CD4-positive, alpha-beta memory T cell (primary cell): ENCODE results near the gene OR1S2. TPM values are rescaled to one million over a fixed set of nuclear protein-coding genes. Genes with fewer than 3 reads are reported as not detected.

Experiments
- CTCF ChIA-PET: fragments of 350-600 bp; sonication (Branson Sonifier 250); formaldehyde crosslinking; loops from one replicate; lab custom pipeline; 2021; ENCODE audit warnings: inconsistent platforms; ENCODE audit not compliant: partially characterized antibody; lab: Charles Lee
- POLR2A ChIA-PET: fragments of 350-600 bp; sonication (Branson Sonifier 250); formaldehyde crosslinking; loops from one replicate; lab custom pipeline; 2021; ENCODE audit not compliant: partially characterized antibody; lab: Charles Lee
- DNase-seq, 5 donors: peaks; one replicate each; pipeline versions ENCODE4 v3.0.0 to v3.0.0-alpha.2; 2020 to 2022; ENCODE audit warnings: mixed read lengths in 1 of 5
- H3K27ac ChIP-seq: one replicate; pipeline ENCODE4 v1.7.0; 2013; ENCODE audit warnings: low read depth, low read length
- H3K27me3 ChIP-seq: 2 replicates; pipeline ENCODE4 v1.7.0; 2013; ENCODE audit warnings: mild to moderate bottlenecking, low read length, moderate library complexity; ENCODE audit not compliant: insufficient read depth
- H3K36me3 ChIP-seq: 2 replicates; pipeline ENCODE4 v1.7.0; 2013; ENCODE audit warnings: mild to moderate bottlenecking, low read length, moderate library complexity; ENCODE audit not compliant: insufficient read depth
- H3K4me1 ChIP-seq: 2 replicates; pipeline ENCODE4 v1.7.0; 2013; ENCODE audit warnings: mild to moderate bottlenecking, low read length, moderate library complexity; ENCODE audit not compliant: insufficient read depth
- H3K4me3 ChIP-seq, 2 donors: one replicate each; pipeline ENCODE4 v1.7.0; 2013; ENCODE audit warnings: low read length in 2 of 2, mild to moderate bottlenecking in 1 of 2
- H3K9me3 ChIP-seq, 2 donors: one replicate each; pipeline ENCODE4 v1.7.0; 2013; ENCODE audit warnings: low read length in 2 of 2, control low read depth in 1 of 2; ENCODE audit not compliant: control insufficient read depth in 1 of 2
- H3K27ac Mint-ChIP-seq, 7 donors: one replicate each; pipeline ENCODE4 v1.8.0; 2020 to 2021; ENCODE audit warnings: mixed read lengths in 7 of 7, mild to moderate bottlenecking in 6 of 7, inconsistent platforms in 3 of 7, moderate library complexity in 3 of 7
- H3K27me3 Mint-ChIP-seq, 2 donors: one replicate each; pipeline ENCODE4 v1.8.0; 2020 to 2021; ENCODE audit warnings: mixed read lengths in 2 of 2
- H3K36me3 Mint-ChIP-seq, 2 donors: one replicate each; pipeline ENCODE4 v1.8.0; 2020 to 2021; ENCODE audit warnings: mixed read lengths in 2 of 2, inconsistent platforms in 1 of 2, mild to moderate bottlenecking in 1 of 2
- H3K4me1 Mint-ChIP-seq, 4 donors: one replicate each; pipeline ENCODE4 v1.8.0; 2020 to 2021; ENCODE audit warnings: mixed read lengths in 4 of 4, mild to moderate bottlenecking in 1 of 4
- H3K4me3 Mint-ChIP-seq, 8 donors: one replicate each; pipeline ENCODE4 v1.8.0; 2020 to 2021; ENCODE audit warnings: mixed read lengths in 8 of 8, mild to moderate bottlenecking in 7 of 8, moderate library complexity in 6 of 8, inconsistent platforms in 3 of 8
- H3K9me3 Mint-ChIP-seq, 8 donors: one replicate each; pipeline ENCODE4 v1.8.0; 2020 to 2021; ENCODE audit warnings: mixed read lengths in 8 of 8, mild to moderate bottlenecking in 5 of 8, inconsistent platforms in 3 of 8, moderate library complexity in 1 of 8
- intact Hi-C: fragments of 100-400 bp; cut with micrococcal nuclease; formaldehyde crosslinking; loops from one replicate; pipeline ENCODE4 v1.15.1; 2023
- polyA plus RNA-seq, 2 donors: library from polyadenylated mRNA; unstranded; fragments of 300-500 nt; fragmentation: Illumina TruSeq; gene quantifications; one replicate each; pipeline ENCODE4 v1.2.3, GENCODE V29; 2021
- total RNA-seq, 2 experiments: library from RNA; stranded (reverse); gene quantifications; one replicate each; pipeline ENCODE4 v1.2.3, GENCODE V29; 2021

Gene OR1S2
- total and polyA plus RNA-seq, 4 experiments from 2014 or later, result not detected

DNA sequence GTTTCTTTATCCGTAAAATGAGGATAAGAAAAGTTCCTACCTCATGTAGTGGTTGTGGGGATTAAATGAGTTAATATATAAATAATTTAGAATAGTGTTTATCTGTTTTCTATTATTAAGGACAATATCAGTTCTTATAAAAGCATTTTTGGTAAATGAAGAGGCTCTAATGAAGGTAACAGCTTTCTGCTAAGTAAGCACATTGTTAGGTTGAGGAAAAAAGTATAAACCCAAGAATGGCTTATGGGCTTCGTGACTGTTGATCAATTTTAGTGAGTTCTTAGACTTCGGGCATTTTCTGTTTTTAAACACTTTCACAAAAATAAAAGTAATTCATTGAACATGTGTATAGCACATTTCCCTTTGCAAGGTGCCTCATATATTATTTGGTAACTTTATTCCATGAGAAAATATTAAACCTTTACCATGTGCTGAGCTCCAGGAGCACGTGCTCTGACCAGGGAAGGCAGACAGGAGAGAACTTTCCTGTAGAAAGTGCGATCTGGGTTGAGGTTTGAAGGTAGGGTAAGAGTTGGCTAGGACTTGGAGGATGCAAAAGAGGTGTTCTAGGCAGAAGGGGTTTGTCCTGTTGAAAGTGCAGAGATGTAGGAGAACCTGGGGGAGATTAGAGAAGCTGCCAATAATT is 26.4 kb downstream of the OR1S2 start:
- no peak overlapping the region for H3K27ac ChIP-seq
- Mint-ChIP-seq H3K36me3 (no peaks in the 10 kb centered on the region), H3K4me3 (no peak overlapping the region), H3K27ac (no peak overlapping the region), H3K27me3 (peaks cover 15 to 19% of the 10 kb centered on the region in 2 donors), H3K9me3 (peaks cover 0 to 3% (median under 1%) of the 10 kb centered on the region in 8 donors), H3K4me1 (no peaks in the 10 kb centered on the region)
- H3K36me3 ChIP-seq, result no peaks in the 10 kb centered on the region
- no peak overlapping the region for H3K4me3 ChIP-seq
- H3K9me3 ChIP-seq, result no peaks in the 10 kb centered on the region
- CTCF ChIA-PET, result no interaction called here
- POLR2A ChIA-PET, result no interaction called here
- intact Hi-C loops, result no loop called here
- H3K4me1 ChIP-seq, result no peaks in the 10 kb centered on the region
- H3K27me3 ChIP-seq, result no peaks in the 10 kb centered on the region
- no peak for DNase-seq

DNA sequence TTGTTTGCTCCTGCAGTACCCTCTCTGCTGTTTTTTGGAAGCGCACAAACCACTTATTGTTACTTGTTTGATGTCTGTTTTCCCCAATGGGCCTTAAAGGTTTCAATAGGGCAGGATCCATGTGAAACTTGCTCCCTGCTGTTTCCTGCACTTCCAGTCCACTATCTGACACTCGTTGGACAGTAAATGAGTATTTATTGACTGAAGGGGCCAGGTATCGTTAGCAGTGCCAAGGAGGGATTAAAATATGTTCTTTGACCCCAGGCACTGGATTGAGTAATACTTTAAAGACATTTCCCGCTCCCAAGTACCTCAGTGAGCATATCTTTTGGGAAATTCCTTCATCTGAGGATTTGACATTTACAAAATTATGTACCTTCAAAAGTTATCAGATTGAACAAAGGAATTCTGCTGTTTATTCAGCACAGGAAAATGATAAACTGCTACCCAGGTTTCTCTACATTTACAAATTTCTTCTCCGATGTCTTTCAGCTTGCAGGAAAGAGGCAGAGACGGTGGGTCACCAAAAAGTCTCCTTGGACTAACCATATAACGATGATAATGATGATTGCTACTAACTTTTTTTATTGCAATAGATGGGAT is 38.3 kb downstream of the OR1S2 start:
- Mint-ChIP-seq H3K4me3 (no peak overlapping the region), H3K27me3 (peaks cover 2 to 5% of the 10 kb centered on the region in 2 donors), H3K9me3 (peaks cover 0 to 5% (median 0%) of the 10 kb centered on the region in 8 donors), H3K36me3 (no peaks in the 10 kb centered on the region), H3K27ac (no peak overlapping the region), H3K4me1 (no peaks in the 10 kb centered on the region)
- H3K27ac ChIP-seq, result no peak overlapping the region
- H3K4me3 ChIP-seq, result no peak overlapping the region
- no peaks in the 10 kb centered on the region for H3K27me3 ChIP-seq
- H3K36me3 ChIP-seq, result no peaks in the 10 kb centered on the region
- no peaks in the 10 kb centered on the region for H3K9me3 ChIP-seq
- H3K4me1 ChIP-seq, result no peaks in the 10 kb centered on the region
- DNase-seq, result no peak
- CTCF ChIA-PET, result no interaction called here
- intact Hi-C loops, result no loop called here
- POLR2A ChIA-PET, result no interaction called here

- no peaks in the 10 kb centered on the region for H3K36me3 ChIP-seq
These were observed 39.0 kb downstream of the OR1S2 start for GRCh38 chr11:58164990-58165389.

GRCh38 chr11:58164389-58164788 is 39.6 kb downstream of the OR1S2 start:
- DNase-seq, result no peak
- ChIA-PET POLR2A (no interaction called here), CTCF (no interaction called here)
- Mint-ChIP-seq H3K9me3 (peaks cover 0 to 12% (median 0%) of the 10 kb centered on the region in 8 donors), H3K27me3 (peaks cover 2 to 3% of the 10 kb centered on the region in 2 donors), H3K4me1 (no peaks in the 10 kb centered on the region), H3K4me3 (no peak overlapping the region), H3K27ac (no peak overlapping the region), H3K36me3 (no peaks in the 10 kb centered on the region)
- no peaks in the 10 kb centered on the region for H3K9me3 ChIP-seq
- H3K4me1 ChIP-seq, result no peaks in the 10 kb centered on the region
- intact Hi-C loops, result no loop called here
- H3K36me3 ChIP-seq, result no peaks in the 10 kb centered on the region
- no peaks in the 10 kb centered on the region for H3K27me3 ChIP-seq
- no peak overlapping the region for H3K27ac ChIP-seq
- no peak overlapping the region for H3K4me3 ChIP-seq

More at GRCh38 chr11:58164990-58165389, 39.0 kb downstream of the OR1S2 start:
- CTCF ChIA-PET, result no interaction called here
- Mint-ChIP-seq H3K27me3 (peaks cover 3 to 5% of the 10 kb centered on the region in 2 donors), H3K4me1 (no peaks in the 10 kb centered on the region), H3K27ac (no peak overlapping the region), H3K36me3 (no peaks in the 10 kb centered on the region), H3K4me3 (no peak overlapping the region), H3K9me3 (peaks cover 0 to 8% (median 0%) of the 10 kb centered on the region in 8 donors)
- no peaks in the 10 kb centered on the region for H3K9me3 ChIP-seq
- no peak overlapping the region for H3K4me3 ChIP-seq
- POLR2A ChIA-PET, result no interaction called here
- DNase-seq, result no peak
- no peaks in the 10 kb centered on the region for H3K27me3 ChIP-seq
- no peak overlapping the region for H3K27ac ChIP-seq
- H3K4me1 ChIP-seq, result no peaks in the 10 kb centered on the region
- intact Hi-C loops, result no loop called here

Other genes with a start within 250 kb of the OR1S2 start
- gene OR9Q1, start 180.3 kb downstream of the OR1S2 start, total RNA-seq, result not detected
- not detected for gene OR9Q1, start 180.3 kb downstream of the OR1S2 start, polyA plus RNA-seq
- gene OR6Q1, start 173.2 kb downstream of the OR1S2 start, total RNA-seq, result not detected
- gene OR6Q1, start 173.2 kb downstream of the OR1S2 start, polyA plus RNA-seq, result not detected
- gene OR9I1, start 78.6 kb downstream of the OR1S2 start, total RNA-seq, result not detected
- not detected for gene OR9I1, start 78.6 kb downstream of the OR1S2 start, polyA plus RNA-seq
- not detected for gene OR9Q2, start 15.1 kb downstream of the OR1S2 start, total RNA-seq
- gene OR9Q2, start 15.1 kb downstream of the OR1S2 start, polyA plus RNA-seq, result not detected
- not detected for gene OR1S1, start 8.6 kb upstream of the OR1S2 start, total RNA-seq
- not detected for gene OR1S1, start 8.6 kb upstream of the OR1S2 start, polyA plus RNA-seq
- gene OR10Q1, start 24.8 kb upstream of the OR1S2 start, total RNA-seq, result not detected
- not detected for gene OR10Q1, start 24.8 kb upstream of the OR1S2 start, polyA plus RNA-seq
- not detected for gene OR10W1, start 64.1 kb upstream of the OR1S2 start, total RNA-seq
- not detected for gene OR10W1, start 64.1 kb upstream of the OR1S2 start, polyA plus RNA-seq
- not detected for gene OR5B17, start 154.9 kb upstream of the OR1S2 start, total RNA-seq
- gene OR5B17, start 154.9 kb upstream of the OR1S2 start, polyA plus RNA-seq, result not detected
- gene OR5B3, start 202.7 kb upstream of the OR1S2 start, total RNA-seq, result not detected
- gene OR5B3, start 202.7 kb upstream of the OR1S2 start, polyA plus RNA-seq, result not detected
- under 1 TPM in 1 of 2 experiments, not detected in 1; 0.29 TPM for gene OR5B2, start 224.0 kb upstream of the OR1S2 start, total RNA-seq
- gene OR5B2, start 224.0 kb upstream of the OR1S2 start, polyA plus RNA-seq, result not detected
- not detected for gene OR5B12, start 238.1 kb upstream of the OR1S2 start, total RNA-seq
- not detected for gene OR5B12, start 238.1 kb upstream of the OR1S2 start, polyA plus RNA-seq